ENCODE measurements around the gene CSMD2. TPM values are rescaled to one million over a fixed set of nuclear protein-coding genes. Genes with fewer than 3 reads are reported as not detected.

CSMD2 gene
- total RNA-seq, 2 donors from 2014 or later = not detected

GRCh38 chr1:33931111-33931475, 233.9 kb downstream of the CSMD2 start:
- no peak overlapping the region for H3K27ac Mint-ChIP-seq
- DNase-seq (ENCODE audit: low spot score in 2 of 2) = no peak
- ATAC-seq = no peak
- no peaks in the 10 kb centered on the region for H3K36me3 Mint-ChIP-seq
- H3K9me3 Mint-ChIP-seq = no peaks in the 10 kb centered on the region

- H3K27ac Mint-ChIP-seq = no peak overlapping the region
- DNase-seq (ENCODE audit: low spot score in 2 of 2) = no peak
- no peaks in the 10 kb centered on the region for H3K36me3 Mint-ChIP-seq
- no peak for ATAC-seq
- H3K9me3 Mint-ChIP-seq = no peaks in the 10 kb centered on the region
These were observed 234.5 kb downstream of the CSMD2 start for GRCh38 chr1:33930346-33931110.

- no peak overlapping the region for H3K27ac Mint-ChIP-seq
- ATAC-seq (no peak), DNase-seq (ENCODE audit: low spot score in 2 of 2) (no peak)
- no peaks in the 10 kb centered on the region for H3K36me3 Mint-ChIP-seq
- no peaks in the 10 kb centered on the region for H3K9me3 Mint-ChIP-seq
These were observed 236.8 kb downstream of the CSMD2 start for GRCh38 chr1:33928251-33928650.

- no peak overlapping the region for H3K27ac Mint-ChIP-seq
- H3K9me3 Mint-ChIP-seq = no peaks in the 10 kb centered on the region
- no peak for DNase-seq (ENCODE audit: low spot score in 2 of 2)
- no peaks in the 10 kb centered on the region for H3K36me3 Mint-ChIP-seq
- ATAC-seq = no peak
These were observed 237.3 kb downstream of the CSMD2 start for GRCh38 chr1:33927721-33928120.

- no peaks in the 10 kb centered on the region for H3K9me3 Mint-ChIP-seq
- no peak overlapping the region for H3K27ac Mint-ChIP-seq
- DNase-seq (ENCODE audit: low spot score in 2 of 2) = no peak
- no peak for ATAC-seq
- no peaks in the 10 kb centered on the region for H3K36me3 Mint-ChIP-seq
These were observed 239.4 kb downstream of the CSMD2 start for GRCh38 chr1:33925586-33925985.

GRCh38 chr1:33921281-33921680, 243.7 kb downstream of the CSMD2 start:
- DNase-seq (ENCODE audit: low spot score in 2 of 2) (no peak), ATAC-seq (no peak)
- Mint-ChIP-seq H3K27ac (no peak overlapping the region), H3K36me3 (no peaks in the 10 kb centered on the region), H3K9me3 (no peaks in the 10 kb centered on the region)

GRCh38 chr1:33918368-33918767, 246.7 kb downstream of the CSMD2 start:
- no peaks in the 10 kb centered on the region for H3K36me3 Mint-ChIP-seq
- no peak overlapping the region for H3K27ac Mint-ChIP-seq
- H3K9me3 Mint-ChIP-seq = no peaks in the 10 kb centered on the region
- no peak for ATAC-seq
- no peak for DNase-seq (ENCODE audit: low spot score in 2 of 2)

- Mint-ChIP-seq H3K36me3 (no peaks in the 10 kb centered on the region), H3K9me3 (no peaks in the 10 kb centered on the region), H3K27ac (no peak overlapping the region)
- DNase-seq (ENCODE audit: low spot score in 2 of 2) (no peak), ATAC-seq (no peak)
These were observed 248.2 kb downstream of the CSMD2 start for GRCh38 chr1:33916786-33917185.

- no peaks in the 10 kb centered on the region for H3K36me3 Mint-ChIP-seq
- H3K27ac Mint-ChIP-seq = no peak overlapping the region
- H3K9me3 Mint-ChIP-seq = no peaks in the 10 kb centered on the region
- no peak for ATAC-seq
- DNase-seq (ENCODE audit: low spot score in 2 of 2) = no peak
These were observed 250.5 kb downstream of the CSMD2 start for GRCh38 chr1:33914531-33914930.

GRCh38 chr1:33908324-33908956, 256.6 kb downstream of the CSMD2 start:
- Mint-ChIP-seq H3K9me3 (peaks cover 7 to 12% of the 10 kb centered on the region in 2 donors), H3K36me3 (peaks cover 0 to 4% of the 10 kb centered on the region in 2 donors), H3K27ac (no peak overlapping the region)
- DNase-seq (ENCODE audit: low spot score in 2 of 2) (no peak), ATAC-seq (no peak)

- no peak for DNase-seq (ENCODE audit: low spot score in 2 of 2)
- Mint-ChIP-seq H3K27ac (no peak overlapping the region), H3K36me3 (peaks cover 0 to 4% of the 10 kb centered on the region in 2 donors), H3K9me3 (peaks cover 7 to 12% of the 10 kb centered on the region in 2 donors)
- no peak for ATAC-seq
These were observed 258.9 kb downstream of the CSMD2 start for GRCh38 chr1:33906156-33906555.

GRCh38 chr1:33905241-33905640, 259.8 kb downstream of the CSMD2 start:
- Mint-ChIP-seq H3K36me3 (peaks cover 0 to 4% of the 10 kb centered on the region in 2 donors), H3K27ac (no peak overlapping the region), H3K9me3 (peaks cover 7 to 12% of the 10 kb centered on the region in 2 donors)
- DNase-seq (ENCODE audit: low spot score in 2 of 2) (no peak), ATAC-seq (no peak)

GRCh38 chr1:33903210-33903589, 261.8 kb downstream of the CSMD2 start:
- Mint-ChIP-seq H3K27ac (no peak overlapping the region), H3K9me3 (peaks cover 7 to 12% of the 10 kb centered on the region in 2 donors), H3K36me3 (peaks cover 0 to 4% of the 10 kb centered on the region in 2 donors)
- no peak for DNase-seq (ENCODE audit: low spot score in 2 of 2)
- no peak for ATAC-seq

- ATAC-seq = no peak
- no peak overlapping the region for H3K27ac Mint-ChIP-seq
- peaks cover 0 to 4% of the 10 kb centered on the region in 2 donors for H3K36me3 Mint-ChIP-seq
- H3K9me3 Mint-ChIP-seq = peaks cover 7 to 12% of the 10 kb centered on the region in 2 donors
- DNase-seq (ENCODE audit: low spot score in 2 of 2) = no peak
These were observed 262.4 kb downstream of the CSMD2 start for GRCh38 chr1:33902486-33903209.

GRCh38 chr1:33899746-33900145, 265.3 kb downstream of the CSMD2 start:
- Mint-ChIP-seq H3K36me3 (no peaks in the 10 kb centered on the region), H3K9me3 (no peaks in the 10 kb centered on the region), H3K27ac (no peak overlapping the region)
- ATAC-seq = no peak
- no peak for DNase-seq (ENCODE audit: low spot score in 2 of 2)

GRCh38 chr1:33898881-33899280, 266.1 kb downstream of the CSMD2 start:
- H3K36me3 Mint-ChIP-seq = no peaks in the 10 kb centered on the region
- H3K27ac Mint-ChIP-seq = no peak overlapping the region
- no peak for DNase-seq (ENCODE audit: low spot score in 2 of 2)
- no peaks in the 10 kb centered on the region for H3K9me3 Mint-ChIP-seq
- no peak for ATAC-seq

- no peak for DNase-seq (ENCODE audit: low spot score in 2 of 2)
- Mint-ChIP-seq H3K27ac (no peak overlapping the region), H3K36me3 (no peaks in the 10 kb centered on the region), H3K9me3 (no peaks in the 10 kb centered on the region)
- ATAC-seq = no peak
These were observed 266.6 kb downstream of the CSMD2 start for GRCh38 chr1:33898406-33898805.

Measured in activated naive CD4-positive, alpha-beta T cell treated with anti-CD3 and anti-CD28 coated beads, Interleukin-2, amount 50 U/mL, for 72 hours (primary cell).